ENCODE measurements around the gene ANKRD52.

DNA sequence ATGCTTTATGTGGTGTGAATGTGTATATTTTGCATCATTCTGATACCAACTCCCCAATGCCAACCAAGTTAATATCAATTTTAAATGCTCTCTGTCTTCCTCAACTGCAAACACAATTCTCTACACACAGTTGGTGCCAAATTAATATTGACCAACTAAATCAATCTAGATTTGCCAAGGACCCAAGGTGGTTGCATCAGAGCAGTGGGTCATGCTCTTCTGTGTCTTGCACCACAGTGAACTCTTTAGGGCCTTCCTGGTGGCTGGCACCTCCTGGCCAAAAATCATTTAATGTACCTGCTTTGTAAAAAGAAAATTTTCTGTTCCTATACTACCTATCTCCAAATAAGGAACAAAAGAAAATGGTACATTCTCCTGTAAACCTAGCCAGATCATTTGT, 22.7 kb upstream of the ANKRD52 start:
- TF ChIP-seq, protein P1, sequence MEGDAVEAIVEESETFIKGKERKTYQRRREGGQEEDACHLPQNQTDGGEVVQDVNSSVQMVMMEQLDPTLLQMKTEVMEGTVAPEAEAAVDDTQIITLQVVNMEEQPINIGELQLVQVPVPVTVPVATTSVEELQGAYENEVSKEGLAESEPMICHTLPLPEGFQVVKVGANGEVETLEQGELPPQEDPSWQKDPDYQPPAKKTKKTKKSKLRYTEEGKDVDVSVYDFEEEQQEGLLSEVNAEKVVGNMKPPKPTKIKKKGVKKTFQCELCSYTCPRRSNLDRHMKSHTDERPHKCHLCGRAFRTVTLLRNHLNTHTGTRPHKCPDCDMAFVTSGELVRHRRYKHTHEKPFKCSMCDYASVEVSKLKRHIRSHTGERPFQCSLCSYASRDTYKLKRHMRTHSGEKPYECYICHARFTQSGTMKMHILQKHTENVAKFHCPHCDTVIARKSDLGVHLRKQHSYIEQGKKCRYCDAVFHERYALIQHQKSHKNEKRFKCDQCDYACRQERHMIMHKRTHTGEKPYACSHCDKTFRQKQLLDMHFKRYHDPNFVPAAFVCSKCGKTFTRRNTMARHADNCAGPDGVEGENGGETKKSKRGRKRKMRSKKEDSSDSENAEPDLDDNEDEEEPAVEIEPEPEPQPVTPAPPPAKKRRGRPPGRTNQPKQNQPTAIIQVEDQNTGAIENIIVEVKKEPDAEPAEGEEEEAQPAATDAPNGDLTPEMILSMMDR (IDR thresholded peaks at IDR 0.05) = no peak
- no peak for TF ChIP-seq POLR2A (IDR thresholded peaks at IDR 0.05)
